ENCODE measurements around the gene MYO3B. TPM values are rescaled to one million over a fixed set of nuclear protein-coding genes. Genes with fewer than 3 reads are reported as not detected.

MYO3B gene
- total RNA-seq, 1 donor from 2014 or later: 13.7 TPM

GRCh38 chr2:170284205-170284604 lies 106.3 kb downstream of the MYO3B start:
- H3K4me3 Mint-ChIP-seq (ENCODE audit: low read depth): no peak overlapping the region
- intact Hi-C loops (cut with micrococcal nuclease): no loop called here
- no peaks in the 10 kb centered on the region for H3K9me3 Mint-ChIP-seq
- no peaks in the 10 kb centered on the region for H3K36me3 Mint-ChIP-seq (ENCODE audit: low read depth)
- no peak overlapping the region for H3K27ac Mint-ChIP-seq
- no peak for DNase-seq (ENCODE audit: low spot score)
- peaks cover 55% of the 10 kb centered on the region for H3K27me3 Mint-ChIP-seq (ENCODE audit: low read depth)
- no peaks in the 10 kb centered on the region for H3K4me1 Mint-ChIP-seq (ENCODE audit: low read depth)

DNA sequence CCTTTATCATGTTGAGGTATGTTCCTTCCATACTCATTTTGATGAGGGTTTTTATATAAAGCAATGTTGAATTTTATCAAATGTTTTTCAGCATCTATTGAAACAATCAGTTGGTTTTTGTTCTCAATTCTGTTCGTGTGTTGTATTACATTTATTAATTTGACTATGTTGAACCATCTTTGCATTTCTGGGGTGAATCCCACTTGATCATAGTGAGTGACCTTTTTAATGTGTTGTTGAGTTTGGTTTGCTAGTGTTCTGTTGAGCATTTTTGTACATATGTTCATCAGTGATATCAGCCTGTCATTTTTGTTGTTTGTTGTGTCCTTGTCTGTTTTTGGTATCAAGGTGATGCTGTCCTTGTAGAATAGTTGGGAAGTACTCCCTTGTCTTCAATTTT lies 110.9 kb downstream of the MYO3B start:
- intact Hi-C loops (cut with micrococcal nuclease): no loop called here
- H3K4me1 Mint-ChIP-seq (ENCODE audit: low read depth): no peaks in the 10 kb centered on the region
- H3K27ac Mint-ChIP-seq: no peak overlapping the region
- no peak overlapping the region for H3K4me3 Mint-ChIP-seq (ENCODE audit: low read depth)
- peaks cover 50% of the 10 kb centered on the region for H3K27me3 Mint-ChIP-seq (ENCODE audit: low read depth)
- DNase-seq (ENCODE audit: low spot score): no peak
- H3K9me3 Mint-ChIP-seq: peaks cover 8% of the 10 kb centered on the region
- no peaks in the 10 kb centered on the region for H3K36me3 Mint-ChIP-seq (ENCODE audit: low read depth)

DNA sequence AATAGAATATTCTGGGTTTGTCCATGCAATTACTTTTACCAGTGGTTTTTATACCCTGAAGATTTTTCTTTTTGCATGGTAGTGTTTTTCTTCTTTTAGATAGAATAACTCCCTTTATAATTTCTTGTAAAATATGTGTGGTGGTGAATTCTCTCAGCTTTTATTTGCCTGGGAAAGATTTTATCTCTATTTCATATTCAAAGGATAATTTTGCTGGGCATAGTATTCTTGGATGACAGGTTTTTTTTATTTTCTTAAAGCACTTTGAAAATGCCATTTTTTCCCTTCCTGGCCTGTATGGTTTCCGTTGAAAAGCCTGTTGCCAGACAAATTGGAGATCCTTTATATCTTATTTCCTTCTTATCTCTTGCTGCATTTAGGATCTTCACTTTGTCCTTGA lies 113.5 kb downstream of the MYO3B start:
- Mint-ChIP-seq H3K27ac (no peak overlapping the region), H3K4me3 (ENCODE audit: low read depth) (no peak overlapping the region), H3K36me3 (ENCODE audit: low read depth) (no peaks in the 10 kb centered on the region), H3K9me3 (peaks cover 8% of the 10 kb centered on the region), H3K27me3 (ENCODE audit: low read depth) (peaks cover 54% of the 10 kb centered on the region), H3K4me1 (ENCODE audit: low read depth) (no peaks in the 10 kb centered on the region)
- intact Hi-C loops (cut with micrococcal nuclease): no loop called here
- DNase-seq (ENCODE audit: low spot score): no peak

DNA sequence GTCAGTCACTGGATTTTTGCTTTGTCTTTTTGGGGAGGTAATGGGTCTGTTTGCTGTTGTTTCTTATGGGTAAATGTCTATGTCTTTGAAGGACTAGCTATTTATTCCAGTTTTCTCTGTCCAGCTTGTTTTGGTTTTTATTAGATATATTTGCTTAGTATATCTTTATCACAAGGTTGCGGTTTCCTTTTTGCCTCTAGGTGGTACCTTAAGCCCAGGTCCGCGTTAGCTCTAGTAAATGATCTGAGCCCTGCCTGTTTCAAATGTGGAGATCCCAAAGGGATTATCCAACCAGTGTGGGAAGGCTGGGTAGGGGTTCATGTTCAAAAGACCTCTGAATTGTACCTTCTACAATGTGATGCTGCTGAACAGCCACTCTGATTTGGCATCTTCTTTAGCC lies 114.5 kb downstream of the MYO3B start:
- Mint-ChIP-seq H3K36me3 (ENCODE audit: low read depth) (no peaks in the 10 kb centered on the region), H3K9me3 (peaks cover 8% of the 10 kb centered on the region)
- intact Hi-C loops (cut with micrococcal nuclease): no loop called here

DNA sequence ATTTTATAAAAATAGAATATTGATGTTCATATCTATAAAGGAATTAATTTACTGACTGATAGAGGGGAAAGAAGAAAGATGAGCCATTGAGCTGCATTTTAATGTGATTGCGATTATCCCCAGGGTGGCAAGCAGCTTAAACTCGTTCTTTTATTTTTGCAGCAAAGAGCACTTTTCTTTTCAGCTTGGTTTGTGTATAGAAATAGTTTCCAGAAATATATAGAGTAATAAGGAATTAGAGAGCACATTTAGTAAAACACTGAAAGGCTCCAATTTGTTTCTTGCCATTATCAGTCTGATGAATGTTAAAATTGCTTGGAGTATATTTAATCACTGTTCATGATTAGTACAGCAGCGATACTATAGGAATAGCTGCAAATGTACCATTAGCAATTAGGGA lies 119.5 kb downstream of the MYO3B start:
- no peak overlapping the region for H3K27ac Mint-ChIP-seq
- no peaks in the 10 kb centered on the region for H3K9me3 Mint-ChIP-seq
- peaks cover 5% of the 10 kb centered on the region for H3K4me1 Mint-ChIP-seq (ENCODE audit: low read depth)
- H3K27me3 Mint-ChIP-seq (ENCODE audit: low read depth): peaks cover 27% of the 10 kb centered on the region
- no peak overlapping the region for H3K4me3 Mint-ChIP-seq (ENCODE audit: low read depth)
- intact Hi-C loops (cut with micrococcal nuclease): no loop called here
- no peaks in the 10 kb centered on the region for H3K36me3 Mint-ChIP-seq (ENCODE audit: low read depth)
- no peak for DNase-seq (ENCODE audit: low spot score)

More for the DNA sequence above, 114.5 kb downstream of the MYO3B start:
- Mint-ChIP-seq H3K27me3 (ENCODE audit: low read depth) (peaks cover 48% of the 10 kb centered on the region), H3K4me3 (ENCODE audit: low read depth) (no peak overlapping the region), H3K27ac (no peak overlapping the region), H3K4me1 (ENCODE audit: low read depth) (no peaks in the 10 kb centered on the region)
- no peak for DNase-seq (ENCODE audit: low spot score)

DNA sequence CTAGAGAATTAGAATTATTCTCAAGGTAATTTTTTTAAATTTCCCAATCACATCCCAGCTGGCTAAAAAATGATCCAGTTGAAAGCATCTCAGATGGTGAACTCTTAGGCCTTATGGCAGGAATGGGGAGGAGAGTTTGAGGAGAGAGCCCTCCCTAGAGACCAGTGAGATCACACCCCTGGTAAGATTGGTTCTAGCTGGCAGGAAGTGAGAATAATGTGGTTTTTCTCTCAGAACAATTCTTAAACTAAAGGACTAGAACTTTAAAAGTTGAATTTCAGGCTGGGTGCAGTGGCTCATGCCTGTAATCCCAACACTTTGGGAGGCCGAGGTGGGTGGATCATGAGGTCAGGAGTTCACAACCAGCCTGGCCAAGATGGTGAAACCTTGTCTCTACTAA lies 120.2 kb downstream of the MYO3B start:
- H3K27ac Mint-ChIP-seq: no peak overlapping the region
- no peaks in the 10 kb centered on the region for H3K9me3 Mint-ChIP-seq
- intact Hi-C loops (cut with micrococcal nuclease): no loop called here
- H3K27me3 Mint-ChIP-seq (ENCODE audit: low read depth): peaks cover 28% of the 10 kb centered on the region
- peaks cover 5% of the 10 kb centered on the region for H3K4me1 Mint-ChIP-seq (ENCODE audit: low read depth)
- H3K36me3 Mint-ChIP-seq (ENCODE audit: low read depth): no peaks in the 10 kb centered on the region
- no peak overlapping the region for H3K4me3 Mint-ChIP-seq (ENCODE audit: low read depth)
- DNase-seq (ENCODE audit: low spot score): no peak

- H3K36me3 Mint-ChIP-seq (ENCODE audit: low read depth): no peaks in the 10 kb centered on the region
These were observed 121.0 kb downstream of the MYO3B start for GRCh38 chr2:170298861-170299429.

DNA sequence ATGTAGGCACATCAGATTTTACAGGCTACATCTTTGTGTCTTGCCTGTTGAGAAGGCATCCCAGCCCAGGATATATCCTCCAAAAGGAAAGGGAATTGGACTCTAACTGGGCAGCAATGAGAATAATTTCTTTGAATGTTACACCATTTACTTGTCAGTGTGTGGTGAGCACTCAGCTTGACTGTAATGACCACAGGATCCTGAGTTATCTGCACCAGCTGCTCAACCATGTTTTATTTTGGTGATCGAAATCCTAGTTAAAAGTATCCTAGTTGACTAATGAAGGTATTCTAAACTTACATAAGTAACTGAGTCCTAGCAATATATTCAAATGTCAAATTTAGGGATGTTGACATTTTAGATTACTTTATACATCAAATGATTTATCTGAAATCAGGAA lies 123.0 kb downstream of the MYO3B start:
- Mint-ChIP-seq H3K4me3 (ENCODE audit: low read depth) (no peak overlapping the region), H3K27ac (no peak overlapping the region), H3K36me3 (ENCODE audit: low read depth) (no peaks in the 10 kb centered on the region), H3K4me1 (ENCODE audit: low read depth) (peaks cover 5% of the 10 kb centered on the region), H3K27me3 (ENCODE audit: low read depth) (peaks cover 19% of the 10 kb centered on the region), H3K9me3 (no peaks in the 10 kb centered on the region)
- no peak for DNase-seq (ENCODE audit: low spot score)
- intact Hi-C loops (cut with micrococcal nuclease): no loop called here

More at GRCh38 chr2:170298861-170299429, 121.0 kb downstream of the MYO3B start:
- intact Hi-C loops (cut with micrococcal nuclease): no loop called here
- Mint-ChIP-seq H3K4me1 (ENCODE audit: low read depth) (peaks cover 5% of the 10 kb centered on the region), H3K27me3 (ENCODE audit: low read depth) (peaks cover 23% of the 10 kb centered on the region), H3K9me3 (no peaks in the 10 kb centered on the region), H3K27ac (no peak overlapping the region), H3K4me3 (ENCODE audit: low read depth) (no peak overlapping the region)
- no peak for DNase-seq (ENCODE audit: low spot score)

DNA sequence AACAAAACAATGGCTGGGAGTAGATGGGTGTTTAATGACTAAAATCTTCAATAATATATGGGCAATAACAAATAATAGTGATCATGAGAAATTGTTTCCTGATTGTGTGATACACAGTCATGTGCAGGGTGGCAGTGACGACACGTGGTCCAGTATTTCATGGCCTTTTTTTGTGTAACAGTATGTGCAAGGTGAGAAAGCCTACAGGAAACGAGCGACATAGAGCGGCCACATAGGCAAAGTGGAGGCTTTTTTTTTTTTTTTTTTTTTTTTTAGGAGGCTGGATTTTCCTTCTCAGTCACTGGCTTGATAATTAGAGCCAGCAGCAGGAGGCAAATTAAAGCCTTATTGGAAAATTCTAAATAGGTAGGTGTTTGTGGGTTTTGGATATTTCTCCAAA lies 123.7 kb downstream of the MYO3B start:
- peaks cover 19% of the 10 kb centered on the region for H3K27me3 Mint-ChIP-seq (ENCODE audit: low read depth)
- H3K36me3 Mint-ChIP-seq (ENCODE audit: low read depth): no peaks in the 10 kb centered on the region
- no peak for DNase-seq (ENCODE audit: low spot score)
- intact Hi-C loops (cut with micrococcal nuclease): no loop called here
- no peak overlapping the region for H3K27ac Mint-ChIP-seq
- H3K9me3 Mint-ChIP-seq: no peaks in the 10 kb centered on the region
- H3K4me3 Mint-ChIP-seq (ENCODE audit: low read depth): no peak overlapping the region
- peaks cover 5% of the 10 kb centered on the region for H3K4me1 Mint-ChIP-seq (ENCODE audit: low read depth)

DNA sequence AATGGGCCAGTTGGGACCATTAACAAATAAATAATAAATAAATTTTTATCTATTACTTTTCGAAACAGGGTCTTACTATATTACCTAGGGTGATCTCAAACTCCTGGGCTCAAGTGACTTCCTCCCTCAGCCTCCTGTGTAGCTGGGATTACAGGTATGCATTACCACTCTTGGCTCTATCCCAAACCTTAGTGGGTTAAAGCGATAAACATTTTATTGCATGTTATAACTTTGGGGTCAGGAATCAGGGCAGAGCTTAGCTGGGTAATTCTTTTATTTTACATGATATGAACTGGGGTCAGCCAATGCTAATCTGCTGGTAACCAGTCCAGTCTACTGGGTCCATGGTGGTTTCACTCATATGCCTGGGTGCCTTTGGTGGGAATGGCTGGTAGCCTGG lies 127.8 kb downstream of the MYO3B start:
- Mint-ChIP-seq H3K27ac (no peak overlapping the region), H3K4me3 (ENCODE audit: low read depth) (no peak overlapping the region), H3K9me3 (no peaks in the 10 kb centered on the region), H3K27me3 (ENCODE audit: low read depth) (peaks cover 31% of the 10 kb centered on the region), H3K4me1 (ENCODE audit: low read depth) (no peaks in the 10 kb centered on the region), H3K36me3 (ENCODE audit: low read depth) (no peaks in the 10 kb centered on the region)
- intact Hi-C loops (cut with micrococcal nuclease): no loop called here
- DNase-seq (ENCODE audit: low spot score): no peak

- H3K4me3 Mint-ChIP-seq (ENCODE audit: low read depth): no peak overlapping the region
- no peak for DNase-seq (ENCODE audit: low spot score)
- H3K4me1 Mint-ChIP-seq (ENCODE audit: low read depth): peaks cover 2% of the 10 kb centered on the region
- H3K27me3 Mint-ChIP-seq (ENCODE audit: low read depth): peaks cover 29% of the 10 kb centered on the region
- no peaks in the 10 kb centered on the region for H3K9me3 Mint-ChIP-seq
- H3K36me3 Mint-ChIP-seq (ENCODE audit: low read depth): no peaks in the 10 kb centered on the region
- intact Hi-C loops (cut with micrococcal nuclease): no loop called here
- H3K27ac Mint-ChIP-seq: no peak overlapping the region
These were observed 128.4 kb downstream of the MYO3B start for GRCh38 chr2:170306293-170306873.

GRCh38 chr2:170307052-170307451 lies 129.1 kb downstream of the MYO3B start:
- intact Hi-C loops (cut with micrococcal nuclease): no loop called here
- peaks cover 2% of the 10 kb centered on the region for H3K4me1 Mint-ChIP-seq (ENCODE audit: low read depth)
- no peaks in the 10 kb centered on the region for H3K36me3 Mint-ChIP-seq (ENCODE audit: low read depth)
- no peak overlapping the region for H3K27ac Mint-ChIP-seq
- no peak overlapping the region for H3K4me3 Mint-ChIP-seq (ENCODE audit: low read depth)
- DNase-seq (ENCODE audit: low spot score): no peak
- H3K27me3 Mint-ChIP-seq (ENCODE audit: low read depth): peaks cover 26% of the 10 kb centered on the region
- H3K9me3 Mint-ChIP-seq: no peaks in the 10 kb centered on the region

- Mint-ChIP-seq H3K27me3 (ENCODE audit: low read depth) (peaks cover 23% of the 10 kb centered on the region), H3K4me3 (ENCODE audit: low read depth) (no peak overlapping the region), H3K4me1 (ENCODE audit: low read depth) (peaks cover 2% of the 10 kb centered on the region), H3K36me3 (ENCODE audit: low read depth) (no peaks in the 10 kb centered on the region), H3K27ac (no peak overlapping the region), H3K9me3 (no peaks in the 10 kb centered on the region)
- no peak for DNase-seq (ENCODE audit: low spot score)
- intact Hi-C loops (cut with micrococcal nuclease): no loop called here
These were observed 129.8 kb downstream of the MYO3B start for GRCh38 chr2:170307555-170308351.

All from activated T-helper 2 cell treated with anti-CD3 and anti-CD28 coated beads, Interferon-gamma antibody, Interleukin-2, Interleukin-4, amounts not matched to agents 10 μg/mL and 5 μg/mL and 100 μg/mL, durations not matched to agents 14 hours and 24 hours and 36 hours (primary cell).